Measurements from ENCODE around the gene PTPRM. TPM values are rescaled to one million over a fixed set of nuclear protein-coding genes. Genes with fewer than 3 reads are reported as not detected.

PTPRM gene
- polyA plus RNA-seq, 3 donors: 0.04 to 2.1 (median 0.66) TPM

GRCh38 chr18:7577706-7578105 is 10.6 kb downstream of the PTPRM start:
- H3K36me3 Mint-ChIP-seq: no peaks in the 10 kb centered on the region
- intact Hi-C loops (cut with micrococcal nuclease): no loop called here

GRCh38 chr18:7579176-7579917 is 12.2 kb downstream of the PTPRM start:
- H3K4me2 ChIP-seq (replicated peaks; ENCODE audit: extremely low read depth, low read length, poor library complexity, severe bottlenecking): no peak overlapping the region
- H3K36me3 ChIP-seq (replicated peaks in 1 of 2; ENCODE audit: control insufficient read depth in 1 of 2, insufficient read depth in 2 of 2, low read length in 2 of 2): no peaks in the 10 kb centered on the region
- no peak for DNase-seq
- H4K20me1 ChIP-seq (ENCODE audit: insufficient read depth, low read length): no peaks in the 10 kb centered on the region
- H3K9me3 ChIP-seq (replicated peaks in 1 of 2; ENCODE audit: control insufficient read depth in 1 of 2, insufficient read depth in 1 of 2, low read length in 2 of 2): no peaks in the 10 kb centered on the region
- H3K27ac ChIP-seq (ENCODE audit: low read depth in 1 of 2, low read length in 2 of 2): no peak overlapping the region
- no peaks in the 10 kb centered on the region for H3K27me3 ChIP-seq (ENCODE audit: control insufficient read depth in 2 of 2, insufficient read depth in 2 of 2, low read length in 2 of 2)
- H3K36me3 Mint-ChIP-seq: no peaks in the 10 kb centered on the region
- H3K4me3 Mint-ChIP-seq: no peak overlapping the region
- no peak overlapping the region for H2AFZ ChIP-seq (ENCODE audit: insufficient read depth, low read depth, low read length, poor library complexity, severe bottlenecking)
- whole genome bisulfite sequencing (ENCODE audit: insufficient coverage): 83% methylated on average over 1 of the region's 3 CpGs
- intact Hi-C loops (cut with micrococcal nuclease): no loop called here
- H3K9ac ChIP-seq (ENCODE audit: insufficient read depth, low read length, poor library complexity, severe bottlenecking): no peak overlapping the region
- no peak for TF ChIP-seq CTCF (IDR thresholded peaks at IDR 0.05)
- H3K4me1 Mint-ChIP-seq: no peaks in the 10 kb centered on the region
- no peaks in the 10 kb centered on the region for H3K79me2 ChIP-seq (ENCODE audit: insufficient read depth, low read length)
- no peaks in the 10 kb centered on the region for H3K4me1 ChIP-seq (ENCODE audit: control insufficient read depth in 1 of 2, insufficient read depth in 2 of 2, low read length in 2 of 2)
- H3K9me3 Mint-ChIP-seq: peaks cover 0 to 8% (median 0%) of the 10 kb centered on the region in 7 donors
- H3K4me3 ChIP-seq (replicated peaks in 1 of 3; ENCODE audit: low read depth in 2 of 3, low read length in 3 of 3): no peak overlapping the region
- H3K27me3 Mint-ChIP-seq (ENCODE audit: low read depth in 3 of 3): peaks cover 0 to 6% (median 3%) of the 10 kb centered on the region in 3 donors
- no peak overlapping the region for H3K27ac Mint-ChIP-seq

More at GRCh38 chr18:7577706-7578105, 10.6 kb downstream of the PTPRM start:
- H3K4me1 ChIP-seq (ENCODE audit: control insufficient read depth in 1 of 2, insufficient read depth in 2 of 2, low read length in 2 of 2): no peaks in the 10 kb centered on the region
- H4K20me1 ChIP-seq (ENCODE audit: insufficient read depth, low read length): no peaks in the 10 kb centered on the region
- no peak for TF ChIP-seq CTCF (IDR thresholded peaks at IDR 0.05)
- no CpG with 5 or more reads among the region's 1 CpG for WGBS (ENCODE audit: insufficient coverage)
- H3K27me3 ChIP-seq (ENCODE audit: control insufficient read depth in 2 of 2, insufficient read depth in 2 of 2, low read length in 2 of 2): no peaks in the 10 kb centered on the region
- Mint-ChIP-seq H3K4me3 (no peak overlapping the region), H3K9me3 (peaks cover 0 to 8% (median 0%) of the 10 kb centered on the region in 7 donors), H3K27me3 (ENCODE audit: low read depth in 3 of 3) (peaks cover 3 to 7% (median 5%) of the 10 kb centered on the region in 3 donors), H3K4me1 (peaks cover 4% of the 10 kb centered on the region), H3K27ac (no peak overlapping the region)
- no peaks in the 10 kb centered on the region for H3K79me2 ChIP-seq (ENCODE audit: insufficient read depth, low read length)
- no peak overlapping the region for H3K9ac ChIP-seq (ENCODE audit: insufficient read depth, low read length, poor library complexity, severe bottlenecking)
- no peak overlapping the region for H2AFZ ChIP-seq (ENCODE audit: insufficient read depth, low read depth, low read length, poor library complexity, severe bottlenecking)
- no peak for DNase-seq
- H3K36me3 ChIP-seq (replicated peaks in 1 of 2; ENCODE audit: control insufficient read depth in 1 of 2, insufficient read depth in 2 of 2, low read length in 2 of 2): no peaks in the 10 kb centered on the region
- H3K4me3 ChIP-seq (replicated peaks in 1 of 3; ENCODE audit: low read depth in 2 of 3, low read length in 3 of 3): no peak overlapping the region
- no peaks in the 10 kb centered on the region for H3K9me3 ChIP-seq (replicated peaks in 1 of 2; ENCODE audit: control insufficient read depth in 1 of 2, insufficient read depth in 1 of 2, low read length in 2 of 2)
- H3K4me2 ChIP-seq (replicated peaks; ENCODE audit: extremely low read depth, low read length, poor library complexity, severe bottlenecking): no peak overlapping the region
- H3K27ac ChIP-seq (ENCODE audit: low read depth in 1 of 2, low read length in 2 of 2): no peak overlapping the region
